Upper lobe of left lung (tissue), 4 donors: ENCODE data around the gene GALNT10.

Experiments used
- CTCF ChIP-seq, 6 experiments: fragments of 450-650 bp in 4 of 6; fragments of 200-600 bp in 2 of 6; sonication (generic) in 2 of 6; IDR thresholded peaks; one replicate each; pipeline ENCODE4 v1.5.1; 2016 to 2019; ENCODE audit warnings: antibody characterized with exemption in 6 of 6
- POLR2A ChIP-seq, 4 donors: fragments of 450-650 bp; IDR thresholded peaks; one replicate each; pipeline ENCODE4 v1.5.1; 2016 to 2017; ENCODE audit warnings: antibody characterized with exemption in 4 of 4, mild to moderate bottlenecking in 2 of 4
- POLR2AphosphoS5 ChIP-seq, 2 donors: sonication (generic); formaldehyde crosslinking; IDR thresholded peaks; one replicate each; pipeline ENCODE4 v1.5.1; 2017; ENCODE audit warnings: antibody characterized with exemption in 2 of 2

- TF ChIP-seq POLR2A (IDR thresholded peaks at IDR 0.05), result no peak
- no peak for TF ChIP-seq CTCF (IDR thresholded peaks at IDR 0.05)
- TF ChIP-seq POLR2AphosphoS5 (IDR thresholded peaks at IDR 0.05), result no peak
These were observed 268.5 kb downstream of the GALNT10 start for GRCh38 chr5:154459015-154459414.
